NCI-H1930 (cell line): ENCODE results near the gene HOXD13.

Experiments used
- DNase-seq, 2 experiments: peaks; one replicate each; lab custom pipeline; 2025; lab: John Stamatoyannopoulos, UW

HOXD13 gene

GRCh38 chr2:176093145-176093897, 800 bp downstream of the HOXD13 start:
- DNase-seq, result peak; percentile 40 to 75

DNA sequence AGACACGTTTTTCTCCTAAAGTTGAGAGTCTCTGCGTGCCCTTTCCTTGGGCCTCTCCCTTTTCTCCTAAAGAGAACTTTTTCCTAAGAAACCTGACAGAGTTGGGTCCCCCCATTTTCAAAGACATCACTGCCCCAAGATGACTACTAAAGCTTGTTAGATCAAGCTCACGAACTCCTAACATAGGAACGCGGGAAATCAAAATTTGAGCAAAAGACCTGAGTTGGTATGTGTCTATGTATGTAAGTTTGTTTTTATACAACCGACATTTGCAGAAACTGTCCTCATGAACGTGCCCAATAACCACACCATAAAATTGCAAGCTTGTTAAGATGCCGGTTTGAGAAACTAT, 1.4 kb downstream of the HOXD13 start:
- no peak for DNase-seq

DNA sequence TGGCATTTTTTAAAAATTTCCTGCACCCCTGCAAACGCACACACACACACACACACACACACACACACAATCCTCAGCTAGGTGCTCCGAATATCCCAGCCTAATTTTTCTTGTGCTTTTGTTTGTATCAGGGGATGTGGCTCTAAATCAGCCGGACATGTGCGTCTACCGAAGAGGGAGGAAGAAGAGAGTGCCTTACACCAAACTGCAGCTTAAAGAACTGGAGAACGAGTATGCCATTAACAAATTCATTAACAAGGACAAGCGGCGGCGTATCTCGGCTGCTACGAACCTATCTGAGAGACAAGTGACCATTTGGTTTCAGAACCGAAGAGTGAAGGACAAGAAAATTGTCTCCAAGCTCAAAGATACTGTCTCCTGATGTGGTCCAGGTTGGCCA, 1.8 kb downstream of the HOXD13 start:
- no peak for DNase-seq

DNA sequence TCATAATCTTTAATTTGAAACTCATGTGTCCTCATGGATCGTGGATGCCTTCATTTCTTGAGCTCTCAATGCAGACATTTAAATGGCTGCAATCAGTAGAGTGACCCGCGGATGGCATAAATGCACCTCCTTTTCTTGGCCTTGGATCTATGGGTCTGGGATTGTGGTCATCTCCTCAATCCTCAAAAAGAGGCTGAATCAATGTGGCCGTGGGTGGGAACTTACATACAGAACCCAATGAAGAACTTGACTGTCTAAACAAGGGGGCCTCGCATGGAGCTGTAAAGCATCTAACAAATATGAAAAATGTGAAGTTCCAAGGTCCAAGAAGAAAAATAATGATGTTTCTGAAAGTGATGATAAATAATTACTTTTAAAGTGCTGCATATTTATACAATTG, 2.9 kb downstream of the HOXD13 start:
- DNase-seq, result no peak

- no peak for DNase-seq
Observed at GRCh38 chr2:176096243-176096985, 3.9 kb downstream of the HOXD13 start.

GRCh38 chr2:176096986-176097819, 4.7 kb downstream of the HOXD13 start:
- peak; percentile 86 for DNase-seq

DNA sequence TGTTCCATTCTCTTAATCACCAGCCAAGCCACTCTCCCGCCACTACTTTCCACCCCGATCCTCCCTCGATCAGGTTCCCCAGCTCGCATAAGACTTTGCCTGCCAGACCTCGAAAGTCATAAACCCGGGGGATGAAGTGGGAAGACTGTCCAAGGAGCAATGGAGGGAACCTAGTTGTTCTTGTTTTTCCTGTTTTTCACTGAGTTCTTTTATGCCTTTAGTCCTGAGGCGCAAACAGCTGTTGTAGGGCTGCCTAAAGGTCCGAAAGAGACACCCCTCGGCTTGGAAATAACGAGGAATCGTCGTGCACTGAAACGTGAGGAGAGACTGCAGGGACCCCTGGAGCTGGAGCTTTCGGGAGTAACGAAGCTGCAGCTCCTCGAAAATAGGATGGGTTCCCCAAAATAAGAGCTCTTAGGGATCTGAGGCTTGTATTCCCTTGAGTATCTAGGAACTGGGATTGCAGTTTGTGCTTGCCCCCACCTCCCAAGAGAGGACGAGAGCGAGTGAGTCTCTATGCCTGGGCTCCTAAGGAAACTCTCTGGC, 5.4 kb downstream of the HOXD13 start:
- no peak for DNase-seq

- DNase-seq, result no peak
Observed at GRCh38 chr2:176098366-176099158, 6.0 kb downstream of the HOXD13 start.

GRCh38 chr2:176099159-176099727, 6.7 kb downstream of the HOXD13 start:
- DNase-seq, result no peak

GRCh38 chr2:176099728-176100546, 7.4 kb downstream of the HOXD13 start, which contains the start of gene HOXD12:
Gene HOXD12 (plus strand): TSS chr2:176099795. CDS start chr2:176099802, 7 bp downstream.
- DNase-seq, result no peak

DNA sequence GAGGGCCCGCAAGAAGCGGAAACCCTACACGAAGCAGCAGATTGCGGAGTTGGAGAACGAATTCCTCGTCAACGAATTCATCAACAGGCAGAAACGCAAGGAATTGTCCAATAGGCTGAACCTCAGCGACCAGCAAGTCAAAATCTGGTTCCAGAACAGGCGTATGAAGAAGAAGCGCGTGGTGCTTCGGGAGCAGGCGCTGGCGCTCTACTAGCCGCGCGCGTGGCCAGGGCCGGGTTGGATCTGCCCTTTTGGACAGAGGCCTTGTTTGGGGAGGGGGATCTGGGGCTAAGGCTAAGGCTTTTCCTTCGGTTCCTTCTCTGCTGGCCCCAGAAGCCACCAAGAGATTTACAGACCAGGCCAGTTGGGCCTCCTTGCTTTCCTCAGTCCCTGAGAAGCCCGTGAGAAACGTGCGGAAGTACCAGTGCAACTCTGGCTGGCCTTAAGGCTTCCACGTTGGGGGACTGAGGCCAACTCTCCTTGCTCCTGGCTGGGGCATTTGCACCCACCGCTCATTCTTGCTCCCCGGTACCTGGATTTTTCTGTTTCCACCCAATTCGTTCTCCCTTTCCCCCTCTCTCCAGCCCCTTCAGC, 8.1 kb downstream of the HOXD13 start:
- DNase-seq, result no peak

DNA sequence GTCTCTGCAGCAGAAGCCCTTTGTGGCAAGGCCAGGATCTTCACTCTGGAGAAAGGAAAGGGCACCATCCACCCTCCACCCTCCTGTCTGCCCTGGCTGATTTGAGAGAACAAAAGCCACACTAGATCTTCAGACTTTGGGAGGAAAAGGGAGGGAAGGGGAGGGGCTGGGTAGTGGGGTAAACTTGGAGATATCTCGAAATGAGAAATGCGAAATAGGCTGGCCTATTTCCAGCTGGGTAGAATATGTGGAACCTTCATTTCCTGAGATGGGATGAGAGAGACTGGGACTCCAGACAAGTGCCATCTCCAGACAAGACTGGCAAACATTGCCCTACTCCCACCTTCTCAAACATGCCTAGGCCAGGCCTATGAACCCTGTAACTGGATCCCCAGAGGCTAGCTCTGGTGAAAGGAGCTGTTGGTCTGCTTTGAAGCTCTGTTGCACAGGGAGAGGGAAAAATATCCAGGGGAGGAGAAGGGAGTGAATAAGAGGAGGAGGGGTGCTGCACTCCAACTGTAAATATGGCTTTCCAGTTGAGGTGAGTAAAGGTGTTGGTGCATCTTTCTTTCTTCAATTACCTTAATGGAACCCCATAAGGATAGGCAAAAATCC, 8.8 kb downstream of the HOXD13 start:
- DNase-seq, result no peak

DNA sequence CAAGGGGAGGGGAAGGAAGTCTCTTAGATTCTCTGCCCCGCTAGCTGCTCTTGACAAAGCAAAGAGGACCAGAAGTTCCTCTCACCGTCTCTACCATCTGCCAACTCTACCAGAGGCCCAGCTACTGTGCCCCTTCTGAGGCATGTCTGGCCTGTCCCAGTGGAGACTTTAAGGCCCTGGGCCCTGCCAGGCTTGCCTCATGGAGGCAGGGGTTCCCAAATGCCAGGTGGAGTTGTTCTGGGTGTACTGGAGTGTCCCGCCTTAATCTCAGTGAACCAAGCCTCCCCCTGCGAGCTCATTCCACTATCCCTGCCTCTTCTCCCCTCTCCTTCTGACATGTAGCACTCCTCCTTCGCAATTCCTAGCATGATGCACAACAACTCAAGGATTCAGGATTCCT, 9.3 kb downstream of the HOXD13 start:
- no peak for DNase-seq

GRCh38 chr2:176102309-176102866, 9.9 kb downstream of the HOXD13 start:
- DNase-seq, result no peak

- no peak for DNase-seq
Observed at GRCh38 chr2:176103194-176103593, 10.7 kb downstream of the HOXD13 start.

DNA sequence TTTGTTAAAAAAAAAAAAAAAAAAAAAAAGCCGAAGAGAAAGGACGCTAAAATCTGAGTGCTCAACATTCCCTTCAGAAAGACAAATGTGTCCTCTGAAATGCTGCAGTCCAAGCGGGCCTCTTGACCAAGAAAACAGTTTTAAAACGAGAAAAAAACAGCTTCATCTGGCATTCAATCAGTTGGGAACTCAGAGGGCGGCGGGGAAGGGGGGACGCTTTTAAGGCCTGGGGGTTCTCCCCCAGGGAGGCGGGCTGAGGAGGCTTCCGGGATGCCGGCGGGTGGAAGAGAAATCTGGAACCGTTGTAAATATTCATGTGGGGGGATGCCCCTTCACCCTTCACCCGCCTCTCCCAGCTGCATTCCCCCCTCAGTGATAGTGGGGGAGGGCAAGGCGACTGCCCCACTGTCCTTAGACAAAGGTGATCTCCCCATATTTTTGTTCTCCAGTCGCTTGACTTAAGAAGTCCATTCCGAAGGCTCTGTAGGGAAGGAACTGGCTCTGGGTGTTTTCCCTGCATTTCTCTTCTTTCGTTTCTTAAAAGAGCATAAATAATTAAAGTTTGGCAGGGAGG, 11.3 kb downstream of the HOXD13 start:
- no peak for DNase-seq

GRCh38 chr2:176104316-176105077, 12.0 kb downstream of the HOXD13 start:
- DNase-seq, result no peak
